Liver (tissue), 9 donors: ENCODE data around the gene CALB2. TPM values are rescaled to one million over a fixed set of nuclear protein-coding genes. Genes with fewer than 3 reads are reported as not detected.

ENCODE experiments used
- DNase-seq: peaks from one replicate; pipeline ENCODE4 v3.0.0-alpha.2; 2017; ENCODE audit warnings: low spot score
- H3K27ac ChIP-seq, 2 donors: one replicate each; pipeline ENCODE4 v1.7.0; 2013; ENCODE audit warnings: inconsistent platforms in 2 of 2, low read length in 2 of 2, control low read depth in 1 of 2, low read depth in 1 of 2, mild to moderate bottlenecking in 1 of 2
- H3K27me3 ChIP-seq, 4 donors: one replicate each; pipeline versions ENCODE4 v1.6.1 to v1.7.0; 2013; ENCODE audit warnings: low read length in 3 of 4, inconsistent platforms in 1 of 4, mild to moderate bottlenecking in 1 of 4, moderate library complexity in 1 of 4; ENCODE audit not compliant: control insufficient read depth in 4 of 4, insufficient read depth in 4 of 4
- H3K36me3 ChIP-seq, 4 donors: one replicate each; pipeline versions ENCODE4 v1.6.1 to v1.7.0; 2013; ENCODE audit warnings: low read length in 3 of 4, mild to moderate bottlenecking in 3 of 4, low read depth in 1 of 4, moderate library complexity in 1 of 4; ENCODE audit not compliant: control insufficient read depth in 4 of 4, insufficient read depth in 3 of 4
- H3K4me1 ChIP-seq, 4 donors: one replicate each; pipeline versions ENCODE4 v1.6.1 to v1.7.0; 2013; ENCODE audit warnings: low read length in 3 of 4, mild to moderate bottlenecking in 3 of 4, moderate library complexity in 1 of 4; ENCODE audit not compliant: control insufficient read depth in 4 of 4, insufficient read depth in 4 of 4
- H3K4me3 ChIP-seq, 3 donors: one replicate each; pipeline versions ENCODE4 v1.6.1 to v1.7.0; 2013; ENCODE audit warnings: low read length in 3 of 3, control low read depth in 1 of 3, low read depth in 1 of 3, mild to moderate bottlenecking in 1 of 3
- H3K9ac ChIP-seq, 2 donors: one replicate each; pipeline ENCODE4 v1.7.0; 2013; ENCODE audit warnings: low read length in 2 of 2, mild to moderate bottlenecking in 2 of 2, moderate library complexity in 2 of 2, control low read depth in 1 of 2, low read depth in 1 of 2
- H3K9me3 ChIP-seq, 4 donors: one replicate each; pipeline versions ENCODE4 v1.6.1 to v1.7.0; 2013; ENCODE audit warnings: low read length in 3 of 4; ENCODE audit not compliant: control insufficient read depth in 4 of 4
- EGR1 ChIP-seq, 2 donors: IDR thresholded peaks; 2 replicates each; pipeline ENCODE4 v1.6.1; 2016 to 2018; ENCODE audit warnings: antibody characterized with exemption in 2 of 2, low read depth in 2 of 2
- GABPA ChIP-seq, 2 donors: IDR thresholded peaks in 1 of 2; conservative IDR thresholded peaks in 1 of 2; 2 replicates each; pipeline ENCODE4 v1.6.1; 2016; ENCODE audit warnings: antibody characterized with exemption in 2 of 2, mild to moderate bottlenecking in 1 of 2, moderate library complexity in 1 of 2
- HNF4A ChIP-seq, 2 donors: conservative IDR thresholded peaks; 2 replicates each; pipeline ENCODE4 v1.6.1; 2016; ENCODE audit warnings: antibody characterized with exemption in 2 of 2, mild to moderate bottlenecking in 2 of 2
- SP1 ChIP-seq: IDR thresholded peaks from 2 replicates; pipeline ENCODE4 v1.6.1; 2018; ENCODE audit warnings: antibody characterized with exemption, mild to moderate bottlenecking
- TAF1 ChIP-seq: conservative IDR thresholded peaks from 2 replicates; pipeline ENCODE4 v1.6.1; 2016; ENCODE audit warnings: antibody characterized with exemption, mild to moderate bottlenecking
- YY1 ChIP-seq: IDR thresholded peaks from 2 replicates; pipeline ENCODE4 v1.6.1; 2016; ENCODE audit warnings: antibody characterized with exemption, mild to moderate bottlenecking
- WGBS: extraction: QIAGEN DNeasy Blood & Tissue Kit; methylation state at CpG from one replicate; pipeline ENCODE4 v1.1.7; 2013; 5-methylcytosine and 5-hydroxymethylcytosine counted together
- polyA plus RNA-seq, 2 donors: library from polyadenylated mRNA; stranded (reverse) in 1 of 2; unstranded in 1 of 2; fragments of 200-250 nt in 1 of 2; fragments of >200 nt in 1 of 2; fragmentation: Nextera tagmentation in 1 of 2; extraction: Ambion mirVana in 1 of 2; gene quantifications; one replicate each; pipeline versions ENCODE4 v1.2.1 to v1.2.3, GENCODE V29; 2013 to 2015
- total RNA-seq, 2 donors: library from RNA; depleted of rRNA; stranded (reverse); fragments of >200 nt; gene quantifications; one replicate each; pipeline ENCODE4 v1.2.3, GENCODE V29; 2014
- TF ChIP-seq, protein P1 (sequence below): fragments of 150-350 bp; IDR thresholded peaks from 2 replicates; pipeline ENCODE4 v1.5.1; 2017; ENCODE audit warnings: improper control_type of control experiment, low read depth, low read length; ENCODE audit not compliant: missing input control
- TF ChIP-seq, protein P2 (sequence below): IDR thresholded peaks from 2 replicates; pipeline ENCODE4 v1.6.1; 2016; ENCODE audit warnings: antibody characterized with exemption, mild to moderate bottlenecking
- TF ChIP-seq, protein P3 (sequence below): IDR thresholded peaks from 2 replicates; pipeline ENCODE4 v1.6.1; 2016; ENCODE audit warnings: antibody characterized with exemption
- donor health status: healthy.
- donor health status: healthy.
- donor health status: healthy.
- donor health status: healthy.
- donor health status: healthy.

CALB2 gene
- total and polyA plus RNA-seq, 4 donors, result not detected

DNA sequence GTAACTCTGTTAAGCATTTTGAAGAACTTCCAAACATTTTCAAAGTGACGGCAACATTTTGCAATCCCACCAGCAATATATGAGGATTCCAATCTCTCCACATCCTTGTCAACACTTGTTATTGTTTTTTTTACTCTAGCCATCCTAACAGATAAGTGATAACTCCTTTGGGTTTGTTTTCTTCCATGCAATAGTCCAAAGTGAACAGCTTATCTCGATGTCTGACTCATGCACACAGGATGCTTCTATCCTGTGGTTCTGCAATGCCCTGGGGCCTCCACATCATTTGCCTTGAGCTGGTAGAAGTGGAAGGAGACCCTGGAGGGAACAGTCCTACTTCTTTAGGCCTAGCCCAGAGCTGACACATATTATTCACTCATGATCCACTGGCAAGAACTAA lies 70.4 kb downstream of the CALB2 start:
- TF ChIP-seq, protein P1, sequence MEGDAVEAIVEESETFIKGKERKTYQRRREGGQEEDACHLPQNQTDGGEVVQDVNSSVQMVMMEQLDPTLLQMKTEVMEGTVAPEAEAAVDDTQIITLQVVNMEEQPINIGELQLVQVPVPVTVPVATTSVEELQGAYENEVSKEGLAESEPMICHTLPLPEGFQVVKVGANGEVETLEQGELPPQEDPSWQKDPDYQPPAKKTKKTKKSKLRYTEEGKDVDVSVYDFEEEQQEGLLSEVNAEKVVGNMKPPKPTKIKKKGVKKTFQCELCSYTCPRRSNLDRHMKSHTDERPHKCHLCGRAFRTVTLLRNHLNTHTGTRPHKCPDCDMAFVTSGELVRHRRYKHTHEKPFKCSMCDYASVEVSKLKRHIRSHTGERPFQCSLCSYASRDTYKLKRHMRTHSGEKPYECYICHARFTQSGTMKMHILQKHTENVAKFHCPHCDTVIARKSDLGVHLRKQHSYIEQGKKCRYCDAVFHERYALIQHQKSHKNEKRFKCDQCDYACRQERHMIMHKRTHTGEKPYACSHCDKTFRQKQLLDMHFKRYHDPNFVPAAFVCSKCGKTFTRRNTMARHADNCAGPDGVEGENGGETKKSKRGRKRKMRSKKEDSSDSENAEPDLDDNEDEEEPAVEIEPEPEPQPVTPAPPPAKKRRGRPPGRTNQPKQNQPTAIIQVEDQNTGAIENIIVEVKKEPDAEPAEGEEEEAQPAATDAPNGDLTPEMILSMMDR, result no peak
- TF ChIP-seq TAF1, result no peak
- TF ChIP-seq, protein P2, sequence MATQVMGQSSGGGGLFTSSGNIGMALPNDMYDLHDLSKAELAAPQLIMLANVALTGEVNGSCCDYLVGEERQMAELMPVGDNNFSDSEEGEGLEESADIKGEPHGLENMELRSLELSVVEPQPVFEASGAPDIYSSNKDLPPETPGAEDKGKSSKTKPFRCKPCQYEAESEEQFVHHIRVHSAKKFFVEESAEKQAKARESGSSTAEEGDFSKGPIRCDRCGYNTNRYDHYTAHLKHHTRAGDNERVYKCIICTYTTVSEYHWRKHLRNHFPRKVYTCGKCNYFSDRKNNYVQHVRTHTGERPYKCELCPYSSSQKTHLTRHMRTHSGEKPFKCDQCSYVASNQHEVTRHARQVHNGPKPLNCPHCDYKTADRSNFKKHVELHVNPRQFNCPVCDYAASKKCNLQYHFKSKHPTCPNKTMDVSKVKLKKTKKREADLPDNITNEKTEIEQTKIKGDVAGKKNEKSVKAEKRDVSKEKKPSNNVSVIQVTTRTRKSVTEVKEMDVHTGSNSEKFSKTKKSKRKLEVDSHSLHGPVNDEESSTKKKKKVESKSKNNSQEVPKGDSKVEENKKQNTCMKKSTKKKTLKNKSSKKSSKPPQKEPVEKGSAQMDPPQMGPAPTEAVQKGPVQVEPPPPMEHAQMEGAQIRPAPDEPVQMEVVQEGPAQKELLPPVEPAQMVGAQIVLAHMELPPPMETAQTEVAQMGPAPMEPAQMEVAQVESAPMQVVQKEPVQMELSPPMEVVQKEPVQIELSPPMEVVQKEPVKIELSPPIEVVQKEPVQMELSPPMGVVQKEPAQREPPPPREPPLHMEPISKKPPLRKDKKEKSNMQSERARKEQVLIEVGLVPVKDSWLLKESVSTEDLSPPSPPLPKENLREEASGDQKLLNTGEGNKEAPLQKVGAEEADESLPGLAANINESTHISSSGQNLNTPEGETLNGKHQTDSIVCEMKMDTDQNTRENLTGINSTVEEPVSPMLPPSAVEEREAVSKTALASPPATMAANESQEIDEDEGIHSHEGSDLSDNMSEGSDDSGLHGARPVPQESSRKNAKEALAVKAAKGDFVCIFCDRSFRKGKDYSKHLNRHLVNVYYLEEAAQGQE, result no peak
- no peak for TF ChIP-seq YY1
- no peak for TF ChIP-seq HNF4A (conservative IDR thresholded peaks at IDR 0.05)
- no peak overlapping the region for H3K9ac ChIP-seq
- H3K4me1 ChIP-seq, result no peaks in the 10 kb centered on the region
- H3K36me3 ChIP-seq, result no peaks in the 10 kb centered on the region
- no peak for DNase-seq
- WGBS, result 89% methylated on average over 2 of the region's 2 CpGs
- H3K4me3 ChIP-seq, result no peak overlapping the region
- peaks cover 1 to 4% (median 2%) of the 10 kb centered on the region in 4 donors for H3K9me3 ChIP-seq
- peaks cover 3 to 12% (median 7%) of the 10 kb centered on the region in 4 donors for H3K27me3 ChIP-seq
- no peak overlapping the region for H3K27ac ChIP-seq

DNA sequence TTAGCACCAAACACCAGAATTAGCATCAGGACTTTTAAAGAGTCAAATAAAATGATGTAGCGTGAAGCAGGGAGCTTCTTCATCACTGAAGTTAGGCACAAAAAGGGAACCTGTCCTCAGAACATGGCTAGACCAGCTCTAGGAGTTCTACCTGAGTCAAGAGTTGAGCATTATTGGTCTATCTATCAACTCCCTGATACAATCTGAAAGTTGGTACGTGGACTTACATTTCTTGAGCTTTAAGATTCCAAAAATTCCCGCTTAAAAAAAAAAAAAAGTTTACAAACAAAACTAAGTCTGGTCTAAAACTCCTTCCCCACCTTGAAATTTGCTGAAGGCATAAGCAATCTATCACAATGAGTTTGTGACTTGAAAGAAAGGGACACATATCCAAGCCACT lies 71.1 kb downstream of the CALB2 start:
- H3K9ac ChIP-seq, result no peak overlapping the region
- H3K4me3 ChIP-seq, result no peak overlapping the region
- H3K4me1 ChIP-seq, result no peaks in the 10 kb centered on the region
- WGBS, result 77% methylated on average over 3 of the region's 3 CpGs
- TF ChIP-seq SP1, result no peak
- TF ChIP-seq GABPA (IDR thresholded peaks at IDR 0.05 in 1 of 2, conservative IDR thresholded peaks at IDR 0.05 in 1 of 2), result no peak
- no peak for TF ChIP-seq EGR1 (IDR thresholded peaks at IDR 0.05; ENCODE audit: low read depth in 2 of 2)
- TF ChIP-seq, protein P3, sequence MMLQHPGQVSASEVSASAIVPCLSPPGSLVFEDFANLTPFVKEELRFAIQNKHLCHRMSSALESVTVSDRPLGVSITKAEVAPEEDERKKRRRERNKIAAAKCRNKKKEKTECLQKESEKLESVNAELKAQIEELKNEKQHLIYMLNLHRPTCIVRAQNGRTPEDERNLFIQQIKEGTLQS, result no peak
- TF ChIP-seq, protein P1, result no peak
- H3K36me3 ChIP-seq, result no peaks in the 10 kb centered on the region
- no peak for DNase-seq
- H3K9me3 ChIP-seq, result peaks cover 1 to 4% (median 2%) of the 10 kb centered on the region in 4 donors
- H3K27ac ChIP-seq, result no peak overlapping the region
- H3K27me3 ChIP-seq, result peaks cover 3 to 6% (median 5%) of the 10 kb centered on the region in 4 donors
